DMS153 treated with DMSO at 0.1 percent for 48 hours (cell line): ENCODE measurements around the gene CEMIP.

Source experiments
- DNase-seq: peaks from one replicate; lab custom pipeline; 2025; ENCODE audit not compliant: unreplicated experiment; lab: John Stamatoyannopoulos, UW

CEMIP gene

GRCh38 chr15:80817901-80818300, 38.7 kb downstream of the CEMIP start:
- DNase-seq = no peak

- no peak for DNase-seq
Observed at GRCh38 chr15:80819001-80819400, 39.8 kb downstream of the CEMIP start.

- DNase-seq = no peak
Observed at GRCh38 chr15:80820092-80820491, 40.9 kb downstream of the CEMIP start.

GRCh38 chr15:80822256-80822655, 43.1 kb downstream of the CEMIP start:
- no peak for DNase-seq

GRCh38 chr15:80822676-80823075, 43.5 kb downstream of the CEMIP start:
- no peak for DNase-seq

- DNase-seq = no peak
Observed at GRCh38 chr15:80823120-80823519, 44.0 kb downstream of the CEMIP start.

- DNase-seq = no peak
Observed at GRCh38 chr15:80823995-80824394, 44.8 kb downstream of the CEMIP start.

GRCh38 chr15:80825361-80826030, 46.3 kb downstream of the CEMIP start:
- DNase-seq = no peak

- DNase-seq = no peak
Observed at GRCh38 chr15:80828796-80829195, 49.6 kb downstream of the CEMIP start.

- no peak for DNase-seq
Observed at GRCh38 chr15:80830677-80831076, 51.5 kb downstream of the CEMIP start.

GRCh38 chr15:80831192-80831591, 52.0 kb downstream of the CEMIP start:
- no peak for DNase-seq

- DNase-seq = no peak
Observed at GRCh38 chr15:80831606-80832224, 52.5 kb downstream of the CEMIP start.

- no peak for DNase-seq
Observed at GRCh38 chr15:80832686-80833085, 53.5 kb downstream of the CEMIP start.

- no peak for DNase-seq
Observed at GRCh38 chr15:80834402-80834801, 55.2 kb downstream of the CEMIP start.

GRCh38 chr15:80834906-80835305, 55.7 kb downstream of the CEMIP start:
- no peak for DNase-seq

- no peak for DNase-seq
Observed at GRCh38 chr15:80835336-80835735, 56.2 kb downstream of the CEMIP start.

GRCh38 chr15:80836223-80836622, 57.1 kb downstream of the CEMIP start:
- DNase-seq = no peak

GRCh38 chr15:80837006-80837405, 57.8 kb downstream of the CEMIP start:
- DNase-seq = no peak

- DNase-seq = no peak
Observed at GRCh38 chr15:80838012-80838411, 58.8 kb downstream of the CEMIP start.

GRCh38 chr15:80838666-80839065, 59.5 kb downstream of the CEMIP start:
- no peak for DNase-seq

GRCh38 chr15:80839764-80840130, 60.6 kb downstream of the CEMIP start:
- DNase-seq = no peak

GRCh38 chr15:80840182-80841130, 61.3 kb downstream of the CEMIP start:
- DNase-seq = no peak
